DMS114 treated with DMSO at 0.1 percent for 48 hours (cell line): Measurements from ENCODE around the gene OR9A4.
"Not testable (repeated sequence)": the region's sequence is repeated elsewhere in the genome, so short reads cannot be mapped to it uniquely, and the experiment has no call there.

Experiments used
- DNase-seq: peaks from one replicate; lab custom pipeline; 2025; ENCODE audit not compliant: unreplicated experiment; lab: John Stamatoyannopoulos, UW

Gene OR9A4

GRCh38 chr7:141916099-141916498 lies at the start of gene OR9A4:
OR9A4 (plus strand) TSS chr7:141916399; CDS start chr7:141918876, 2,477 bp downstream.
- no peak for DNase-seq

GRCh38 chr7:141866974-141867373 lies 49.2 kb upstream of the OR9A4 start:
- DNase-seq: no peak

- no peak for DNase-seq
These were observed 43.3 kb upstream of the OR9A4 start for GRCh38 chr7:141872931-141873330.

- no peak for DNase-seq
These were observed 41.4 kb upstream of the OR9A4 start for GRCh38 chr7:141874787-141875186.

GRCh38 chr7:141875453-141875852 lies 40.7 kb upstream of the OR9A4 start:
- no peak for DNase-seq

- no peak for DNase-seq
These were observed 39.8 kb upstream of the OR9A4 start for GRCh38 chr7:141876371-141876770.

- DNase-seq: no peak
These were observed 38.8 kb upstream of the OR9A4 start for GRCh38 chr7:141877365-141877764.

- no peak for DNase-seq
These were observed 35.2 kb upstream of the OR9A4 start for GRCh38 chr7:141880960-141881359.

- no peak for DNase-seq
These were observed 31.5 kb upstream of the OR9A4 start for GRCh38 chr7:141884539-141885225.

- no peak for DNase-seq
These were observed 26.9 kb upstream of the OR9A4 start for GRCh38 chr7:141889321-141889720.

GRCh38 chr7:141891336-141891735 lies 24.9 kb upstream of the OR9A4 start:
- no peak for DNase-seq

GRCh38 chr7:141899366-141899765 lies 16.8 kb upstream of the OR9A4 start:
- DNase-seq: not testable (repeated sequence)

GRCh38 chr7:141906285-141906684 lies 9.9 kb upstream of the OR9A4 start:
- DNase-seq: no peak

- no peak for DNase-seq
These were observed 4.8 kb upstream of the OR9A4 start for GRCh38 chr7:141911391-141911790.

GRCh38 chr7:141915565-141915964 lies 634 bp upstream of the OR9A4 start:
- DNase-seq: no peak

- DNase-seq: no peak
These were observed 4.1 kb downstream of the OR9A4 start for GRCh38 chr7:141920281-141920680.

GRCh38 chr7:141928146-141928844 lies 12.1 kb downstream of the OR9A4 start:
- no peak for DNase-seq

- DNase-seq: no peak
These were observed 12.6 kb downstream of the OR9A4 start for GRCh38 chr7:141928845-141929195.

GRCh38 chr7:141930211-141930610 lies 14.0 kb downstream of the OR9A4 start:
- DNase-seq: no peak

- DNase-seq: no peak
These were observed 24.9 kb downstream of the OR9A4 start for GRCh38 chr7:141941075-141941474.

GRCh38 chr7:141943846-141944245 lies 27.6 kb downstream of the OR9A4 start:
- no peak for DNase-seq

GRCh38 chr7:141944811-141945210 lies 28.6 kb downstream of the OR9A4 start:
- DNase-seq: no peak

- no peak for DNase-seq
These were observed 29.2 kb downstream of the OR9A4 start for GRCh38 chr7:141945356-141945755.
